Heart left ventricle (tissue), 16 donors: ENCODE results near the gene SRRM2. TPM values are rescaled to one million over a fixed set of nuclear protein-coding genes. Genes with fewer than 3 reads are reported as not detected.

Experiments used
- ATAC-seq, 4 donors: fragments of 200-7000 bp; cut with Tn5 transposase; one replicate each; pipeline ENCODE4 v1.9.1; 2020 to 2022; ENCODE audit warnings: moderate library complexity in 4 of 4, mild to moderate bottlenecking in 3 of 4, moderate number of reproducible peaks in 1 of 4
- DNase-seq, 5 donors: peaks; one replicate each; pipeline ENCODE4 v3.0.0-alpha.2; 2020
- H3K27ac ChIP-seq, 12 donors: fragments of 200-600 bp; sonication (generic) in 4 of 12; one replicate each; pipeline versions ENCODE4 v1.5.0 to v1.8.0; 2016 to 2022; ENCODE audit warnings: mild to moderate bottlenecking in 2 of 12
- H3K27me3 ChIP-seq, 9 donors: fragments of 200-600 bp; sonication (generic) in 2 of 9; one replicate each; pipeline versions ENCODE4 v1.5.1 to v1.8.0; 2016 to 2022; ENCODE audit warnings: mild to moderate bottlenecking in 3 of 9
- H3K36me3 ChIP-seq, 9 donors: fragments of 200-600 bp; sonication (generic) in 2 of 9; one replicate each; pipeline versions ENCODE4 v1.5.0 to v1.8.0; 2018 to 2022; ENCODE audit warnings: mild to moderate bottlenecking in 2 of 9
- H3K4me1 ChIP-seq, 12 donors: fragments of 200-600 bp; sonication (generic) in 4 of 12; one replicate each; pipeline versions ENCODE4 v1.5.0 to v1.8.0; 2016 to 2022; ENCODE audit warnings: mild to moderate bottlenecking in 3 of 12
- H3K4me3 ChIP-seq, 12 donors: fragments of 200-600 bp; sonication (generic) in 4 of 12; one replicate each; pipeline versions ENCODE4 v1.5.0 to v1.8.0; 2017 to 2022; ENCODE audit warnings: mild to moderate bottlenecking in 9 of 12, moderate library complexity in 4 of 12
- H3K9me3 ChIP-seq, 12 donors: fragments of 200-600 bp; sonication (generic) in 4 of 12; one replicate each; pipeline versions ENCODE4 v1.5.0 to v1.8.0; 2016 to 2022; ENCODE audit warnings: mild to moderate bottlenecking in 1 of 12
- POLR2A ChIP-seq, 2 donors: fragments of 450-650 bp; IDR thresholded peaks; one replicate each; pipeline ENCODE4 v1.6.1; 2017; ENCODE audit warnings: antibody characterized with exemption in 2 of 2, mild to moderate bottlenecking in 2 of 2, moderate library complexity in 2 of 2
- WGBS, 4 donors: extraction: QIAGEN DNeasy Blood & Tissue Kit in 2 of 4; methylation state at CpG; one replicate each; pipeline versions ENCODE4 v1.1.5 to v1.1.7; 2013 to 2018; 5-methylcytosine and 5-hydroxymethylcytosine counted together
- intact Hi-C, 10 donors: fragments of 100-400 bp; cut with DNase I; formaldehyde crosslinking; loops; one replicate each; pipeline versions ENCODE4 v1.11.1 to v1.14.2; 2022
- polyA plus RNA-seq, 2 donors: library from polyadenylated mRNA; stranded (reverse); fragments of 200-250 nt; gene quantifications; one replicate each; pipeline ENCODE4 v1.2.3, GENCODE V29; 2013
- total RNA-seq, 9 donors: library from RNA; depleted of rRNA in 2 of 9; stranded (reverse); fragments of >200 nt in 2 of 9; fragmentation: NEBNext Ultra II Directional in 3 of 9; extraction: Animal tissue kit (Norgen Biotek cat#: 25700) in 3 of 9; gene quantifications; one replicate each; pipeline versions ENCODE4 v1.1.0 to v1.2.4, GENCODE V29; 2016 to 2023
- TF ChIP-seq, protein P1 (sequence below), 12 donors: fragments of 200-600 bp; sonication (generic) in 4 of 12; IDR thresholded peaks; one replicate each; pipeline versions ENCODE4 v1.5.0 to v1.8.0; 2018 to 2022; ENCODE audit warnings: antibody characterized with exemption in 12 of 12, mild to moderate bottlenecking in 5 of 12
- donor health status: ischemic (EF 13 %, LVEDD 7.1; RV severe dilation, severe dysfunction).
- donor health status: healthy with polysubstance abuse.
- donor health status: DM: no; HTN: yes; CAD: no.
- donor health status: DM: no; HTN: no; CAD: no.
- donor health status: ischemic (EF 25% LVEDD 6.9; RV normal size, moderate dysfunction).
- donor health status: ischemic (EF 25% LVEDD 5.7; RV mildly dilated, moderate dysfunction).
- donor health status: healthy.
- donor health status: DM: yes; HTN: yes; CAD: no.
- donor health status: ischemic (EF 35%, LVEDD 5.7; RV mildly dilated, moderate dysfunction).
- donor health status: nonischemic (EF 11% LVEDD 7.7; RV severe dilation, severe dysfunction).
- donor health status: DM: yes; HTN: yes; CAD: no.
- donor health status: PGD.
- donor health status: ischemic (EF 29% LVEDD 5.4; RV normal size, mild dysfunction).
- donor health status: nonischemic (EF 23%, LVEDD 6.1; RV moderate dilation, normal function).

The SRRM2 gene
- total and polyA plus RNA-seq, 11 donors: 112 to 540 (median 233) TPM

- H3K36me3 ChIP-seq: no peaks in the 10 kb centered on the region
- H3K4me1 ChIP-seq: peaks cover 0 to 36% (median 16%) of the 10 kb centered on the region in 12 donors
- H3K27ac ChIP-seq: no peak overlapping the region
- H3K27me3 ChIP-seq: peaks cover 0 to 2% (median 0%) of the 10 kb centered on the region in 9 donors
- 42 to 53% (median 51%) methylated on average over 12 to 16 of the region's 16 CpGs for WGBS, 4 donors
- TF ChIP-seq, protein P1, sequence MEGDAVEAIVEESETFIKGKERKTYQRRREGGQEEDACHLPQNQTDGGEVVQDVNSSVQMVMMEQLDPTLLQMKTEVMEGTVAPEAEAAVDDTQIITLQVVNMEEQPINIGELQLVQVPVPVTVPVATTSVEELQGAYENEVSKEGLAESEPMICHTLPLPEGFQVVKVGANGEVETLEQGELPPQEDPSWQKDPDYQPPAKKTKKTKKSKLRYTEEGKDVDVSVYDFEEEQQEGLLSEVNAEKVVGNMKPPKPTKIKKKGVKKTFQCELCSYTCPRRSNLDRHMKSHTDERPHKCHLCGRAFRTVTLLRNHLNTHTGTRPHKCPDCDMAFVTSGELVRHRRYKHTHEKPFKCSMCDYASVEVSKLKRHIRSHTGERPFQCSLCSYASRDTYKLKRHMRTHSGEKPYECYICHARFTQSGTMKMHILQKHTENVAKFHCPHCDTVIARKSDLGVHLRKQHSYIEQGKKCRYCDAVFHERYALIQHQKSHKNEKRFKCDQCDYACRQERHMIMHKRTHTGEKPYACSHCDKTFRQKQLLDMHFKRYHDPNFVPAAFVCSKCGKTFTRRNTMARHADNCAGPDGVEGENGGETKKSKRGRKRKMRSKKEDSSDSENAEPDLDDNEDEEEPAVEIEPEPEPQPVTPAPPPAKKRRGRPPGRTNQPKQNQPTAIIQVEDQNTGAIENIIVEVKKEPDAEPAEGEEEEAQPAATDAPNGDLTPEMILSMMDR (IDR thresholded peaks at IDR 0.05): no peak
- TF ChIP-seq POLR2A (IDR thresholded peaks at IDR 0.05): no peak
- ATAC-seq (peak; percentile 7 to 68 (median 24)), DNase-seq (peak in 2 of 5 donors; percentile 47 to 55)
- no peak overlapping the region for H3K4me3 ChIP-seq
- H3K9me3 ChIP-seq: no peaks in the 10 kb centered on the region
- intact Hi-C loops: loop anchor here in 2 of 10 donors (2.0 to 5.0 kb wide), 3 partner anchors 37 to 57 kb away; partner anchors contain the start of genes KCTD5 (in 2 of the 2) and ELOB (in 1 of the 2)
These were observed 32.9 kb upstream of the SRRM2 start for GRCh38 chr16:2719328-2720063.

GRCh38 chr16:2720064-2720457, 32.4 kb upstream of the SRRM2 start, which contains the start of gene PRSS27:
PRSS27 (minus strand) TSS chr16:2720224; CDS start chr16:2720160, 64 bp downstream.
- Histone ChIP-seq H3K27me3 (peaks cover 0 to 5% (median 0%) of the 10 kb centered on the region in 9 donors), H3K4me3 (peak within 1 kb of the TSS; percentile 48 to 90 (median 66)), H3K4me1 (peaks cover 0 to 36% (median 16%) of the 10 kb centered on the region in 12 donors), H3K27ac (peak within 1 kb of the TSS in 11 of 12 donors; percentile 22 to 85 (median 74)), H3K36me3 (no peaks in the 10 kb centered on the region), H3K9me3 (no peaks in the 10 kb centered on the region)
- DNase-seq (no peak), ATAC-seq (no peak)
- intact Hi-C loops: loop anchor here in 2 of 10 donors (2.0 to 5.0 kb wide), 3 partner anchors 37 to 57 kb away; partner anchors contain the start of genes KCTD5 (in 2 of the 2) and ELOB (in 1 of the 2)
- WGBS, 4 donors: 87 to 89% (median 88%) methylated on average over 17 to 26 of the region's 26 CpGs
- TF ChIP-seq, protein P1 (IDR thresholded peaks at IDR 0.05): no peak
- no peak for TF ChIP-seq POLR2A (IDR thresholded peaks at IDR 0.05)

DNA sequence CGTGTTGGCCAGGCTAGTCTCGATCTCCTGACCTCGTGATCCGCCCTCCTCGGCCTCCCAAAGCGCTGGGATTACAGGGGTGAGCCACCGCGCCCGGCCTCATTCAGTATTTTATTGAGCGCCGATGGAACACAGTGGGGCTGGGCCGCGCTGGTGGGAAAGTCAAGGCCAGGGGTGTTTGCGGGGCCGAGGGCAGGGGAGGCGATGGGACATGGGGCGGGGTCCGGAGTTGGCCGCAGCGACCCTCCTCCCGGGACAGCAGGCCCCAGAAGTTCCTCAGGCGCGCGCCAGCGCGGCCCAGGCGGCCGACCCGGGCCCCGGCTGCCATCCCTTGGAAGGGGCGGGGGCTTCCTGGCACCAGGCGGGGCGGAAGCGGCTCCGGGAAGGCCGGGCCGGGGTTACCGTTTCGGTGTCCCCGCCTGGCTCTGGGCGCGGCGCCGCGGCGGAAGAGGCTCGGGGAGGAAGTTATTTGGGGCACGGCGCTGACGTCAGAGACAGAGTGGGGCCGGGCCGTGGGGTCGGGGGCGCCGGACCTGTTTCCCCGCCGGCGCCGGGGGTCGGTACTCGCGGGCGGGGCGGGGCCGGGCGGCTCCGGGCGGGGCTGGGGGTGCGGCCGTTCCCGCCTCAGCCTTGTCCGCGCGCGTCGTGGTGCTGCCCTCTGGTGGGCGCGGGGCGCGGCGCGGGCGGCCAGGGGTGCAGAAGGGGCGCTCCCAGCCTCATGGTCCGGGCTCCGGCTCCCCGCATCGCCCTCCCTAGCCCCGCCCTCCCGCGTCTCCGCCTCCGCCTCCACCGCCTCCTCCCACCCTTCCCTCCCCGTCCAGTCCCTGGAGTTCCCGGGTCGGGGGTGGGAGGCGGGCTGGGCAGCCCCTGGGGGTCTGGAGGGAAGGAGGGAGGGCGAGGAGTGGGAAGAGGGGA, 31.5 kb upstream of the SRRM2 start:
- DNase-seq: peak; percentile 83 to 91 (median 86)
- H3K4me3 ChIP-seq: peak overlapping the region; percentile 48 to 90 (median 66)
- TF ChIP-seq POLR2A (IDR thresholded peaks at IDR 0.05): no peak
- TF ChIP-seq, protein P1 (IDR thresholded peaks at IDR 0.05): peak; percentile 34 to 92 (median 80)
- peaks cover 0 to 8% (median 0%) of the 10 kb centered on the region in 9 donors for H3K27me3 ChIP-seq
- no peaks in the 10 kb centered on the region for H3K9me3 ChIP-seq
- H3K4me1 ChIP-seq: peaks cover 0 to 27% (median 13%) of the 10 kb centered on the region in 12 donors
- intact Hi-C loops: loop anchor here in 2 of 10 donors (1.0 to 5.0 kb wide), 4 partner anchors 31 to 56 kb away; partner anchors contain the start of genes KCTD5 (in 2 of the 2), ELOB (in 1 of the 2) and SRRM2 (in 1 of the 2)
- no peaks in the 10 kb centered on the region for H3K36me3 ChIP-seq
- peak overlapping the region in 11 of 12 donors; percentile 22 to 85 (median 74) for H3K27ac ChIP-seq
- 2 to 14% (median 3%) methylated on average over 22 to 99 of the region's 99 CpGs for WGBS, 4 donors
- peak; percentile 68 to 92 (median 84) for ATAC-seq
